KOPT-K1 (cell line): Measurements from ENCODE around the gene SLC29A1.
A peak's percentile ranks its signal among the peaks of the same experiment; 100 is the strongest.

Source experiments
- H3K27ac ChIP-seq: fragments of 200-600 bp; sonication (generic); 2 replicates; pipeline ENCODE4 v1.5.1; 2016; ENCODE audit warnings: antibody characterized with exemption, mild to moderate bottlenecking, low read depth, low read length; ENCODE audit not compliant: poor library complexity, severe bottlenecking
- H3K36me3 ChIP-seq: fragments of 200-600 bp; sonication (generic); 2 replicates; pipeline ENCODE4 v1.5.1; 2017; ENCODE audit warnings: antibody characterized with exemption, mild to moderate bottlenecking, low read length, moderate library complexity; ENCODE audit not compliant: insufficient read depth
- H3K9me3 ChIP-seq: fragments of 200-600 bp; sonication (generic); 2 replicates; pipeline ENCODE4 v1.5.1; 2017; ENCODE audit warnings: antibody characterized with exemption, low read length, mild to moderate bottlenecking; ENCODE audit not compliant: insufficient read depth, poor library complexity, severe bottlenecking

SLC29A1 gene

GRCh38 chr6:44235269-44235668 lies 11.9 kb downstream of the SLC29A1 start:
- H3K9me3 ChIP-seq: no peaks in the 10 kb centered on the region
- no peak overlapping the region for H3K27ac ChIP-seq
- H3K36me3 ChIP-seq: peaks cover 78% of the 10 kb centered on the region

DNA sequence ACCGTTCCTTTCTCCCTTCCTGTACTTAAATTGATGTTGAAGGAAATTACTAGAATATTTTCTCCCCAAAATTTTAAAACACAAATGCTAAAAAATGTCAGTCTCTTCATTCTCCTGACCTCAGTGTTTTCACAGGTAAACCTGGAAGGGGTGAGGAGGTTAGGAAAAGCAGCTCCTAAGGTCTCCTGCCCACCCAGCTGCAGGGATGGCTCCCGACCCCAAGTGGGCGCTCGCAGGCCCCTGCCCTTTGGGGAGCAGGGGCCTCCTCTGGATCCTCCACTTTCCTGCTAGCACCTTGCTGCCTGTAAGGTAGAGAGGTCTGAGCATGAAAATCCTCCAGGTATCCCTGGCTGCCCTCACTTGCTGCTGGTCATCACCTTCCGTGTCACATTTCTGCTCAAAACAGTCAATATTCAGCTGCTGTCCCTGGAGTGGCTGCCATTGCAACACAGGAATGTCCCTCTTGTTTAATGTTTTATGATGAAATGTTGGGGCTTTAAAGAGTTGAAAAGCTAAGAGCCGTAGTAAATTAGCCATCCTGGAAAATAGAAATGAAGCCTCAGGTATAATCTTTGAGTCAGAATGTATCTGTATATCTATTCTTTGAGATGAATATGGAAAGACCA lies 12.6 kb downstream of the SLC29A1 start:
- H3K9me3 ChIP-seq: no peaks in the 10 kb centered on the region
- no peak overlapping the region for H3K27ac ChIP-seq
- peaks cover 71% of the 10 kb centered on the region for H3K36me3 ChIP-seq

GRCh38 chr6:44237021-44237812 lies 13.8 kb downstream of the SLC29A1 start:
- Histone ChIP-seq H3K27ac (no peak overlapping the region), H3K36me3 (peaks cover 59% of the 10 kb centered on the region), H3K9me3 (no peaks in the 10 kb centered on the region)

DNA sequence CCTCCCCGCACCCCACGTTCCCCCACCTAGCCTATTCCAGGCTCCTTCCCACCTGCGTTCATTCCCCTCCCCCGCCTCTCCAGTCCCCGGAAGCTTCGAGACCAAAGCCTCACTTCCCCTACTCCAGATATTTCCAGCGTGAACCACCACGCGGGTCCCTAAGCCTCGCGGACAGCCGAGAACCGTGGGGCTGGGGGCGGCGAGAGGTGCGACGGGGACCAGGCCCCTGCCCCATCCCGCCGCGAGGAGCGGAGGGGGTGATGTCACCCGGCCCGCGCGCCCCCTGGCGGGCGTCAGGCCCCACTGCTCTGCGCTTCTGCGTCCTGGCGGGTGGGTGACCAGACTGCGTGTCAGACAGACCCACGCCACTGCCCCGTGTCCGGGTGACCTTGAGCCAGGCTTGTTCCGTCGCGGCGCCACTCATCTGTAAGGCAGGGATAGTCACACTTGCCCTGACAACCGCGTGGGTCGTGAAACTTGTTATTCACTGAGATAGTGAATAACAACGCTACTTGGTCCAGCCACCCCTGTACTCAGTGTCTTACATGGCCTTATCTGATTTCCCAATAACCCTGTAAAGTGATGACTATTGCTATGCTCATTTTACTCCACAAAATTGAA lies 14.5 kb downstream of the SLC29A1 start:
- Histone ChIP-seq H3K9me3 (no peaks in the 10 kb centered on the region), H3K36me3 (peaks cover 51% of the 10 kb centered on the region), H3K27ac (no peak overlapping the region)

GRCh38 chr6:44238687-44239350 lies 15.4 kb downstream of the SLC29A1 start:
- H3K36me3 ChIP-seq: peaks cover 42% of the 10 kb centered on the region
- no peak overlapping the region for H3K27ac ChIP-seq
- no peaks in the 10 kb centered on the region for H3K9me3 ChIP-seq

GRCh38 chr6:44243345-44243744 lies 19.9 kb downstream of the SLC29A1 start:
- H3K27ac ChIP-seq: no peak overlapping the region
- peaks cover 17% of the 10 kb centered on the region for H3K36me3 ChIP-seq
- no peaks in the 10 kb centered on the region for H3K9me3 ChIP-seq

DNA sequence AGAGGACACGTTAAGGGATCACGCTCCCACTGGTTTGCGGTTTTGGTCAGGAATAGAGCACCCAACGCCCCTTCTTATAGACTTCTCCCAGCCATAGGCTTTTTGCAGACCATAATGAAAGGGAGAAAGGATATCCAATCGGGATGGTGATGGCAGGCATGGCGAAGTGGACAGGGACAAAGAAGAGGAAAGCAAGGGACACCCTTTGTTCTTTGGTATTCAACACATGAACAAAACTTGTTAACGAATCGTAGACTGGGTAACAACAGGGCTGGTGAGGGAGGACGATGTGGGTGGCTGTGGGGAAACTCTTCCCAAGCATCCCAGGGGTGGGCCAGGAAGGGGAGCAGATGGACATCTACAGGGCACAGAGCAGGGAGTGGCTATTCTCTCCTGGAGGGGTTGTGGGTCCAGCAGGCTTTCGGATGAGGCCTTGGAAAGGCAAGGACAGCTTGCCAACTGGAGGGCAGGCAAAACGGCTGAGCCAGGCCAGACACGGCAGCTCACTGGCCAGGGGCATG lies 22.1 kb downstream of the SLC29A1 start:
- peaks cover 31% of the 10 kb centered on the region for H3K36me3 ChIP-seq
- H3K9me3 ChIP-seq: no peaks in the 10 kb centered on the region
- peak overlapping the region; percentile 89 for H3K27ac ChIP-seq

GRCh38 chr6:44245912-44246662 lies 22.7 kb downstream of the SLC29A1 start:
- H3K36me3 ChIP-seq: peaks cover 38% of the 10 kb centered on the region
- H3K27ac ChIP-seq: peak overlapping the region; percentile 89
- H3K9me3 ChIP-seq: no peaks in the 10 kb centered on the region

- Histone ChIP-seq H3K9me3 (no peaks in the 10 kb centered on the region), H3K27ac (peak within 1 kb of the TSS; percentile 89), H3K36me3 (peaks cover 45% of the 10 kb centered on the region)
Measured at GRCh38 chr6:44246663-44247337, 23.4 kb downstream of the SLC29A1 start, which contains the start of gene HSP90AB1. TSS of gene HSP90AB1 (plus strand) at chr6:44247101. CDS start at chr6:44248630, 1,529 bp downstream.

- Histone ChIP-seq H3K9me3 (no peaks in the 10 kb centered on the region), H3K27ac (peak overlapping the region; percentile 89), H3K36me3 (peaks cover 53% of the 10 kb centered on the region)
Measured at GRCh38 chr6:44247338-44248302, 24.2 kb downstream of the SLC29A1 start.

- Histone ChIP-seq H3K9me3 (no peaks in the 10 kb centered on the region), H3K36me3 (peaks cover 62% of the 10 kb centered on the region), H3K27ac (peak overlapping the region; percentile 89)
Measured at GRCh38 chr6:44248579-44248978, 25.2 kb downstream of the SLC29A1 start.

DNA sequence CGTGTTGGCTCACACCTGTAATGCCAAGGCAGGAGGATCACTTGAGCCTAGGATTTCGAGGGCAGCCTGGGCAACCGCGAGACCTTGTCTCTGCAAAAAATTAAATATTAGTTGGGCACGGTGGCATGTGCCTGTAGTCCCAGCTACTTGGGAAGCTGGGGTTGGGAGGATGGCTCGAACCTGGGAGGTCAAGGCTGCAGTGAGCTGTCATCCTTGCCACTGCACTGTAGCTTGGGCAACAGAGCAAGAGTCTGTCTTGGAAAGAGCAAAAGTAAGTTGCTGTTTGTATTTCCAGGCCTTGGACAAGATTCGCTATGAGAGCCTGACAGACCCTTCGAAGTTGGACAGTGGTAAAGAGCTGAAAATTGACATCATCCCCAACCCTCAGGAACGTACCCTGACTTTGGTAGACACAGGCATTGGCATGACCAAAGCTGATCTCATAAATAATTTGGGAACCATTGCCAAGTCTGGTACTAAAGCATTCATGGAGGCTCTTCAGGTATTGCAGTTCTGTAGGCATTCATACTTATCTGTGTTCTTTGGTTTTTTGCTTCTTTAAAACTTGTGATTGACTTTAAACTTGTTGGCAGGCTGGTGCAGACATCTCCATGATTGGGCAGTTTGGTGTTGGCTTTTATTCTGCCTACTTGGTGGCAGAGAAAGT lies 25.8 kb downstream of the SLC29A1 start:
- Histone ChIP-seq H3K27ac (peak overlapping the region; percentile 89), H3K36me3 (peaks cover 69% of the 10 kb centered on the region)

More for the DNA sequence above, 25.8 kb downstream of the SLC29A1 start:
- H3K9me3 ChIP-seq: no peaks in the 10 kb centered on the region
